DMS114 treated with DMSO at 0.1 percent for 48 hours (cell line): Measurements from ENCODE around the gene LTBP2.
"Not testable (repeated sequence)": the region's sequence is repeated elsewhere in the genome, so short reads cannot be mapped to it uniquely, and the experiment has no call there.

Source experiments
- DNase-seq: peaks from one replicate; lab custom pipeline; 2025; ENCODE audit not compliant: unreplicated experiment; lab: John Stamatoyannopoulos, UW

Gene LTBP2

GRCh38 chr14:74462993-74463392 is 149.0 kb downstream of the LTBP2 start:
- no peak for DNase-seq

GRCh38 chr14:74459976-74460375 is 152.1 kb downstream of the LTBP2 start:
- DNase-seq: no peak

GRCh38 chr14:74459289-74459946 is 152.6 kb downstream of the LTBP2 start:
- DNase-seq: no peak

GRCh38 chr14:74457565-74457895 is 154.5 kb downstream of the LTBP2 start:
- DNase-seq: no peak

- DNase-seq: no peak
Measured at GRCh38 chr14:74456684-74457564, 155.1 kb downstream of the LTBP2 start.

GRCh38 chr14:74454397-74454796 is 157.6 kb downstream of the LTBP2 start:
- not testable (repeated sequence) for DNase-seq
